Suppressor macrophage (primary cell): Measurements from ENCODE around the gene SUFU.
A peak's percentile ranks its signal among the peaks of the same experiment; 100 is the strongest.
"Not testable (repeated sequence)": the region's sequence is repeated elsewhere in the genome, so short reads cannot be mapped to it uniquely, and the experiment has no call there.

Experiments
- DNase-seq, 4 experiments: peaks; one replicate each; pipeline ENCODE4 v3.0.0-alpha.2; 2020 to 2022

SUFU gene

GRCh38 chr10:102652170-102652916 lies 148.6 kb downstream of the SUFU start:
- peak; percentile 30 to 60 (median 54) for DNase-seq

- no peak for DNase-seq
These were observed 149.3 kb downstream of the SUFU start for GRCh38 chr10:102653060-102653459.

- no peak for DNase-seq
These were observed 150.8 kb downstream of the SUFU start for GRCh38 chr10:102654566-102654965.

- DNase-seq: no peak
These were observed 151.2 kb downstream of the SUFU start for GRCh38 chr10:102654969-102655368.

GRCh38 chr10:102656026-102656425 lies 152.3 kb downstream of the SUFU start:
- DNase-seq: no peak

GRCh38 chr10:102656791-102657371 lies 153.1 kb downstream of the SUFU start:
- DNase-seq: no peak

- no peak for DNase-seq
These were observed 153.7 kb downstream of the SUFU start for GRCh38 chr10:102657451-102657850.

GRCh38 chr10:102657984-102658724 lies 154.4 kb downstream of the SUFU start:
- no peak for DNase-seq

GRCh38 chr10:102658802-102659201 lies 155.0 kb downstream of the SUFU start:
- no peak for DNase-seq

GRCh38 chr10:102660888-102661657 lies 157.3 kb downstream of the SUFU start:
- peak; percentile 61 to 87 (median 76) for DNase-seq

- DNase-seq: peak in 3 of 4 experiments; percentile 46 to 55 (median 48)
These were observed 157.9 kb downstream of the SUFU start for GRCh38 chr10:102661658-102662028.

- DNase-seq: no peak
These were observed 162.2 kb downstream of the SUFU start for GRCh38 chr10:102665904-102666509.

GRCh38 chr10:102667411-102667810 lies 163.6 kb downstream of the SUFU start:
- DNase-seq: not testable (repeated sequence)

- DNase-seq: no peak
These were observed 164.7 kb downstream of the SUFU start for GRCh38 chr10:102668326-102669107.

GRCh38 chr10:102669206-102670064 lies 165.7 kb downstream of the SUFU start:
- DNase-seq: no peak

- DNase-seq: no peak
These were observed 166.4 kb downstream of the SUFU start for GRCh38 chr10:102670065-102670670.

GRCh38 chr10:102670871-102671434 lies 167.2 kb downstream of the SUFU start:
- no peak for DNase-seq

GRCh38 chr10:102673236-102673818 lies 169.6 kb downstream of the SUFU start:
- no peak for DNase-seq

GRCh38 chr10:102673819-102674511 lies 170.2 kb downstream of the SUFU start:
- DNase-seq: peak; percentile 85 to 95 (median 91)
